NCI-H1417 (cell line): ENCODE measurements around the gene SEPTIN3.

Experiments
- DNase-seq, 3 experiments: peaks; one replicate each; lab custom pipeline; 2025; lab: John Stamatoyannopoulos, UW

The SEPTIN3 gene

GRCh38 chr22:41975299-41976069 is 6.2 kb downstream of the SEPTIN3 start:
- DNase-seq, result peak in 1 of 3 experiments; percentile 16

- peak; percentile 24 to 66 (median 61) for DNase-seq
Observed at GRCh38 chr22:41976070-41976901, 7.0 kb downstream of the SEPTIN3 start.

GRCh38 chr22:41976961-41977566 is 7.8 kb downstream of the SEPTIN3 start:
- peak; percentile 13 to 70 (median 38) for DNase-seq

GRCh38 chr22:41978732-41979131 is 9.5 kb downstream of the SEPTIN3 start:
- no peak for DNase-seq

- no peak for DNase-seq
Observed at GRCh38 chr22:41979423-41980250, 10.4 kb downstream of the SEPTIN3 start.

GRCh38 chr22:41982865-41983264 is 13.6 kb downstream of the SEPTIN3 start:
- DNase-seq, result no peak

- DNase-seq, result no peak
Observed at GRCh38 chr22:41983513-41984405, 14.5 kb downstream of the SEPTIN3 start.

- DNase-seq, result no peak
Observed at GRCh38 chr22:41987276-41987675, 18.0 kb downstream of the SEPTIN3 start.

- DNase-seq, result no peak
Observed at GRCh38 chr22:41989246-41989645, 20.0 kb downstream of the SEPTIN3 start.

- DNase-seq, result no peak
Observed at GRCh38 chr22:41991111-41991510, 21.9 kb downstream of the SEPTIN3 start.

GRCh38 chr22:41992496-41992895 is 23.3 kb downstream of the SEPTIN3 start:
- no peak for DNase-seq

- no peak for DNase-seq
Observed at GRCh38 chr22:41995211-41995610, 26.0 kb downstream of the SEPTIN3 start.

- no peak for DNase-seq
Observed at GRCh38 chr22:41996826-41997225, 27.6 kb downstream of the SEPTIN3 start.

GRCh38 chr22:41998361-41999261 is 29.4 kb downstream of the SEPTIN3 start, which contains the start of gene WBP2NL:
Gene WBP2NL, plus strand, starts transcription at chr22:41998788. Its CDS starts 31 bp downstream, at chr22:41998819.
- peak; percentile 69 to 90 (median 81) for DNase-seq

- no peak for DNase-seq
Observed at GRCh38 chr22:42000466-42000865, 31.2 kb downstream of the SEPTIN3 start.

GRCh38 chr22:42001121-42001520 is 31.9 kb downstream of the SEPTIN3 start:
- no peak for DNase-seq

- DNase-seq, result no peak
Observed at GRCh38 chr22:42001706-42002105, 32.5 kb downstream of the SEPTIN3 start.

GRCh38 chr22:42007922-42008321 is 38.7 kb downstream of the SEPTIN3 start:
- DNase-seq, result no peak

GRCh38 chr22:42010778-42011177 is 41.5 kb downstream of the SEPTIN3 start:
- DNase-seq, result no peak

- no peak for DNase-seq
Observed at GRCh38 chr22:42013385-42013784, 44.1 kb downstream of the SEPTIN3 start.
